ENCODE measurements around the gene PIM3.
A peak's percentile ranks its signal among the peaks of the same experiment; 100 is the strongest.

PIM3 gene

DNA sequence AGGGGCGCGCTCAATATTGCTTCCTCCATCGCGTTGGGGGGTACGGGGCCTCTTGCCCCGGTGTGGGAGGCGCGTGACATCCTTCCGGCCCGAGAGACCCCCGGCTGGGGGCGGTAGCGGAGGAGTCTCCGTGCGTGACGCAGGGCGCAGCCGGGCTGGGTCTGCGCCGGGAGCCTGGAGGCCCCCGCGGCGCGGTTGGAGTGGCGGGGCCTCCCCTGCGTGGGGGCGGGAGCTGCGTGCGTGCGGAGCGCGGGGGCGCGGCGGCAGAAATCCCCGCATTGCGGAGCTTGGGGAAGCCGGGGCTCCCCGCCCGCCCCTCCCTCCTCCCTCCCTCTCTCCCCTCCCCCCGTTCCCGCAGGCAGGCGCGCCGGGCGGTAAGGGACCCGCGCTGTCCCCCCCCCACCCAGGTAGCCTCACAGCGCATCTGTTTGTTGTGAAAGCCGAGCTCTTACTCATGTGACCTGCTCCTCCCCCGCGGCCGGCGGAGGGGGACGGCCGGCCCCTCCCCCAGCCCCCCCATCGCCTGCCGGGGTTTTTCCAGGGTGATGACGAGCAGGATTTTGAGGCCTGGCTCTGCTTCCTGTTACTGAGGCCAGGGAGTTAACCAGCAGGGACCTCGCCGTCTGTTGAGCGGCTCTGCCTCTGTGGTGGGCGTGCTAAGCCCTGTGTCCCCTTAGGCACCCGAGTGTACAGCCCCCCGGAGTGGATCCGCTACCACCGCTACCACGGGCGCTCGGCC is 1.6 kb downstream of the PIM3 start:
- H3K27me3 ChIP-seq (replicated peaks; ENCODE audit: control insufficient read depth, insufficient read depth, low read length): no peaks in the 10 kb centered on the region
- peak; percentile 88 for DNase-seq (ENCODE audit: extremely low read depth, insufficient read length)
- TF ChIP-seq, protein P1, sequence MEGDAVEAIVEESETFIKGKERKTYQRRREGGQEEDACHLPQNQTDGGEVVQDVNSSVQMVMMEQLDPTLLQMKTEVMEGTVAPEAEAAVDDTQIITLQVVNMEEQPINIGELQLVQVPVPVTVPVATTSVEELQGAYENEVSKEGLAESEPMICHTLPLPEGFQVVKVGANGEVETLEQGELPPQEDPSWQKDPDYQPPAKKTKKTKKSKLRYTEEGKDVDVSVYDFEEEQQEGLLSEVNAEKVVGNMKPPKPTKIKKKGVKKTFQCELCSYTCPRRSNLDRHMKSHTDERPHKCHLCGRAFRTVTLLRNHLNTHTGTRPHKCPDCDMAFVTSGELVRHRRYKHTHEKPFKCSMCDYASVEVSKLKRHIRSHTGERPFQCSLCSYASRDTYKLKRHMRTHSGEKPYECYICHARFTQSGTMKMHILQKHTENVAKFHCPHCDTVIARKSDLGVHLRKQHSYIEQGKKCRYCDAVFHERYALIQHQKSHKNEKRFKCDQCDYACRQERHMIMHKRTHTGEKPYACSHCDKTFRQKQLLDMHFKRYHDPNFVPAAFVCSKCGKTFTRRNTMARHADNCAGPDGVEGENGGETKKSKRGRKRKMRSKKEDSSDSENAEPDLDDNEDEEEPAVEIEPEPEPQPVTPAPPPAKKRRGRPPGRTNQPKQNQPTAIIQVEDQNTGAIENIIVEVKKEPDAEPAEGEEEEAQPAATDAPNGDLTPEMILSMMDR (IDR thresholded peaks at IDR 0.05; ENCODE audit: insufficient read depth, low read length, poor library complexity, severe bottlenecking): no peak
- H3K4me3 ChIP-seq (replicated peaks; ENCODE audit: low read depth, low read length): peak overlapping the region; percentile 70
- H3K36me3 ChIP-seq (ENCODE audit: control insufficient read depth, insufficient read depth, low read length): peaks cover 13% of the 10 kb centered on the region

DNA sequence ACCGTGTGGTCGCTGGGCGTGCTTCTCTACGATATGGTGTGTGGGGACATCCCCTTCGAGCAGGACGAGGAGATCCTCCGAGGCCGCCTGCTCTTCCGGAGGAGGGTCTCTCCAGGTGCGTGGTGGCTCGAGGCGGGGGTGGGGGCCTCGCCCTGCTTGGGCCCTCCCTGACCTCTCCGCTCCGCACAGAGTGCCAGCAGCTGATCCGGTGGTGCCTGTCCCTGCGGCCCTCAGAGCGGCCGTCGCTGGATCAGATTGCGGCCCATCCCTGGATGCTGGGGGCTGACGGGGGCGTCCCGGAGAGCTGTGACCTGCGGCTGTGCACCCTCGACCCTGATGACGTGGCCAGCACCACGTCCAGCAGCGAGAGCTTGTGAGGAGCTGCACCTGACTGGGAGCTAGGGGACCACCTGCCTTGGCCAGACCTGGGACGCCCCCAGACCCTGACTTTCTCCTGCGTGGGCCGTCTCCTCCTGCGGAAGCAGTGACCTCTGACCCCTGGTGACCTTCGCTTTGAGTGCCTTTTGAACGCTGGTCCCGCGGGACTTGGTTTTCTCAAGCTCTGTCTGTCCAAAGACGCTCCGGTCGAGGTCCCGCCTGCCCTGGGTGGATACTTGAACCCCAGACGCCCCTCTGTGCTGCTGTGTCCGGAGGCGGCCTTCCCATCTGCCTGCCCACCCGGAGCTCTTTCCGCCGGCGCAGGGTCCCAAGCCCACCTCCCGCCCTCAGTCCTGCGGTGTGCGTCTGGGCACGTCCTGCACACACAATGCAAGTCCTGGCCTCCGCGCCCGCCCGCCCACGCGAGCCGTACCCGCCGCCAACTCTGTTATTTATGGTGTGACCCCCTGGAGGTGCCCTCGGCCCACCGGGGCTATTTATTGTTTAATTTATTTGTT is 2.4 kb downstream of the PIM3 start:
- H3K36me3 ChIP-seq (ENCODE audit: control insufficient read depth, insufficient read depth, low read length): peaks cover 13% of the 10 kb centered on the region
- DNase-seq (ENCODE audit: extremely low read depth, insufficient read length): peak; percentile 16
- H3K4me3 ChIP-seq (replicated peaks; ENCODE audit: low read depth, low read length): peak overlapping the region; percentile 70
- TF ChIP-seq, protein P1 (IDR thresholded peaks at IDR 0.05; ENCODE audit: insufficient read depth, low read length, poor library complexity, severe bottlenecking): no peak
- no peaks in the 10 kb centered on the region for H3K27me3 ChIP-seq (replicated peaks; ENCODE audit: control insufficient read depth, insufficient read depth, low read length)

DNA sequence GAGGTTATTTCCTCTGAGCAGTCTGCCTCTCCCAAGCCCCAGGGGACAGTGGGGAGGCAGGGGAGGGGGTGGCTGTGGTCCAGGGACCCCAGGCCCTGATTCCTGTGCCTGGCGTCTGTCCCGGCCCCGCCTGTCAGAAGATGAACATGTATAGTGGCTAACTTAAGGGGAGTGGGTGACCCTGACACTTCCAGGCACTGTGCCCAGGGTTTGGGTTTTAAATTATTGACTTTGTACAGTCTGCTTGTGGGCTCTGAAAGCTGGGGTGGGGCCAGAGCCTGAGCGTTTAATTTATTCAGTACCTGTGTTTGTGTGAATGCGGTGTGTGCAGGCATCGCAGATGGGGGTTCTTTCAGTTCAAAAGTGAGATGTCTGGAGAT is 3.1 kb downstream of the PIM3 start:
- no peaks in the 10 kb centered on the region for H3K27me3 ChIP-seq (replicated peaks; ENCODE audit: control insufficient read depth, insufficient read depth, low read length)
- peaks cover 13% of the 10 kb centered on the region for H3K36me3 ChIP-seq (ENCODE audit: control insufficient read depth, insufficient read depth, low read length)
- DNase-seq (ENCODE audit: extremely low read depth, insufficient read length): no peak
- TF ChIP-seq, protein P1 (IDR thresholded peaks at IDR 0.05; ENCODE audit: insufficient read depth, low read length, poor library complexity, severe bottlenecking): no peak
- peak overlapping the region; percentile 70 for H3K4me3 ChIP-seq (replicated peaks; ENCODE audit: low read depth, low read length)

DNA sequence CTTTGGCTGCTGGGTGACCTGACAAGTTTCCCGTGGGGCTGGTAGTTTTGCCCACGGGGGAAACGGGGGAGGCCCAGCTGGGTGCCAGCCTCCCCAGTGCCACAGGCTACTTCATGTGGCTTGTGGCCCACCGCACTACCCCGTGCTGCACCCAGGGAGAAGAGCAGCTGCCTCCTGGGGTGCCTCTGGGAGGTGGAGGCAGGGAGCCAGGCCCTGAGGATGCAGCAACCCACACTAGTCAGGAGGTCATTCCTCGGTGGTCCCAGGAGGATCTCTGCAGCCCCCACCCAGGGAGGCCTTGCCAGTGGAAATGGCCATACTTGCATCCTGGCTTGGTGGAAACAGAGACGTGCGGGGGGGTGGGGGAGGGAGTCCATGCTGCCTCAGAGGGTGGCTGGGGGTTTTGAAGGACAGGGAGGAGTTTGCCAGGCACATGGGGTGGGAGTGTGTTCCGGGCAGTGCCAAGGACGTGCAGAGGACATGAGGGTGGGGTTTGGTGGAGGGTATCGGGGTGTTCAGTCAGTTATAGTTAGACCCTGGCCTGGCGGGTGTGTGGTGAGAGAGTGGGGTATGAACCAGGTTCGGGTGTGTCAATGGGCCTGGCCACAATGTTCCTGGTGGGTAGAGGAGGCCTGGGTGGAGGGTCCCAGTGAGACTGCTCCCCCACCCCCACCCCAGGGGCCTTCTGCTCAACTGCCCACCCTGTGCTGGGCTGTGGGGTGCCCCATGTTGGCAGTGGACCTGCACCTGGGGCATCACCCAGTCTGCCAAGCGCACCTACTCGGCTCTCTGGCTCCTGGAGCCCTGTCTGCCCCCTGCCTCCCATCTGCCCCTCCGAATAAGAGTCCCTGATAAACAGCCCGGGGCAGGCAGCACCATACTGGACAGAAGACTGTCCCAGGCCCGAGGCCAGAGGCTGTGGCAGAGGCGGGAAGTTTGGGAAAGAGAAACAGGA is 3.8 kb downstream of the PIM3 start:
- no peaks in the 10 kb centered on the region for H3K27me3 ChIP-seq (replicated peaks; ENCODE audit: control insufficient read depth, insufficient read depth, low read length)
- peaks cover 13% of the 10 kb centered on the region for H3K36me3 ChIP-seq (ENCODE audit: control insufficient read depth, insufficient read depth, low read length)
- TF ChIP-seq, protein P1 (IDR thresholded peaks at IDR 0.05; ENCODE audit: insufficient read depth, low read length, poor library complexity, severe bottlenecking): no peak
- DNase-seq (ENCODE audit: extremely low read depth, insufficient read length): peak; percentile 14
- H3K4me3 ChIP-seq (replicated peaks; ENCODE audit: low read depth, low read length): peak overlapping the region; percentile 70

Data from GM06990 (cell line).